MM.1S (cell line): ENCODE measurements around the gene COA5.

Source experiments
- DNase-seq: peaks from one replicate; pipeline ENCODE4 v3.0.0-alpha.2; 2015
- H2AFZ ChIP-seq: fragments of 300-600 bp; sonication (generic); 2 replicates; pipeline ENCODE4 v1.6.0; 2016; ENCODE audit warnings: antibody characterized with exemption, low read length
- H3F3A ChIP-seq: fragments of 300-600 bp; sonication (generic); 2 replicates; pipeline ENCODE4 v1.6.1; 2016; ENCODE audit warnings: mild to moderate bottlenecking, antibody characterized with exemption, low read length, moderate library complexity, mixed read lengths; ENCODE audit not compliant: insufficient read depth
- H3K27ac ChIP-seq: fragments of 300-600 bp; sonication (generic); 2 replicates; pipeline ENCODE4 v1.5.1; 2016; ENCODE audit warnings: mild to moderate bottlenecking, low read length
- H3K27me3 ChIP-seq: fragments of 300-600 bp; sonication (generic); replicated peaks from 2 replicates; pipeline ENCODE4 v1.6.0; 2016; ENCODE audit warnings: low read length; ENCODE audit not compliant: insufficient read depth
- H3K36me3 ChIP-seq: fragments of 300-600 bp; sonication (generic); replicated peaks from 2 replicates; pipeline ENCODE4 v1.6.1; 2016; ENCODE audit warnings: mild to moderate bottlenecking, low read length, mixed read lengths; ENCODE audit not compliant: insufficient read depth
- H3K4me1 ChIP-seq: fragments of 300-600 bp; sonication (generic); 2 replicates; pipeline ENCODE4 v1.6.1; 2016; ENCODE audit warnings: low read length, mixed read lengths
- H3K4me2 ChIP-seq: fragments of 300-600 bp; sonication (generic); 2 replicates; pipeline ENCODE4 v1.6.0; 2016; ENCODE audit warnings: low read depth, low read length
- H3K4me3 ChIP-seq: fragments of 300-600 bp; sonication (generic); 2 replicates; pipeline ENCODE4 v1.5.1; 2016; ENCODE audit warnings: low read length, mixed read lengths
- H3K79me2 ChIP-seq: fragments of 300-600 bp; sonication (generic); 2 replicates; pipeline ENCODE4 v1.6.1; 2016; ENCODE audit warnings: mixed run types, low read length, mixed read lengths
- H3K9ac ChIP-seq: fragments of 300-600 bp; sonication (generic); 2 replicates; pipeline ENCODE4 v1.6.1; 2016; ENCODE audit warnings: low read length, mixed read lengths
- H3K9me2 ChIP-seq: fragments of 300-600 bp; sonication (generic); replicated peaks from 2 replicates; pipeline ENCODE4 v1.6.1; 2016; ENCODE audit warnings: mild to moderate bottlenecking, low read length, mixed read lengths; ENCODE audit not compliant: insufficient read depth
- H3K9me3 ChIP-seq: fragments of 300-600 bp; sonication (generic); replicated peaks from 2 replicates; pipeline ENCODE4 v1.6.1; 2016; ENCODE audit warnings: mild to moderate bottlenecking, low read length, mixed read lengths; ENCODE audit not compliant: insufficient read depth
- H4K20me1 ChIP-seq: fragments of 300-600 bp; sonication (generic); 2 replicates; pipeline ENCODE4 v1.6.1; 2016; ENCODE audit warnings: mild to moderate bottlenecking, low read length, moderate library complexity, mixed read lengths; ENCODE audit not compliant: insufficient read depth
- EZH2 ChIP-seq: fragments of 300-600 bp; sonication (generic); optimal IDR thresholded peaks from 2 replicates; pipeline ENCODE3; 2017; ENCODE audit warnings: low read depth, mild to moderate bottlenecking, antibody characterized with exemption, low read length, mixed read lengths
- EZH2phosphoT487 ChIP-seq: fragments of 300-600 bp; sonication (generic); IDR thresholded peaks from 2 replicates; pipeline ENCODE4 v1.6.1; 2018; ENCODE audit warnings: antibody characterized with exemption, low read length
- TF ChIP-seq, protein P1 (sequence below): fragments of 300-600 bp; sonication (generic); IDR thresholded peaks from 2 replicates; pipeline ENCODE4 v1.5.1; 2016; ENCODE audit warnings: antibody characterized with exemption, low read length, mixed read lengths

COA5 gene

DNA sequence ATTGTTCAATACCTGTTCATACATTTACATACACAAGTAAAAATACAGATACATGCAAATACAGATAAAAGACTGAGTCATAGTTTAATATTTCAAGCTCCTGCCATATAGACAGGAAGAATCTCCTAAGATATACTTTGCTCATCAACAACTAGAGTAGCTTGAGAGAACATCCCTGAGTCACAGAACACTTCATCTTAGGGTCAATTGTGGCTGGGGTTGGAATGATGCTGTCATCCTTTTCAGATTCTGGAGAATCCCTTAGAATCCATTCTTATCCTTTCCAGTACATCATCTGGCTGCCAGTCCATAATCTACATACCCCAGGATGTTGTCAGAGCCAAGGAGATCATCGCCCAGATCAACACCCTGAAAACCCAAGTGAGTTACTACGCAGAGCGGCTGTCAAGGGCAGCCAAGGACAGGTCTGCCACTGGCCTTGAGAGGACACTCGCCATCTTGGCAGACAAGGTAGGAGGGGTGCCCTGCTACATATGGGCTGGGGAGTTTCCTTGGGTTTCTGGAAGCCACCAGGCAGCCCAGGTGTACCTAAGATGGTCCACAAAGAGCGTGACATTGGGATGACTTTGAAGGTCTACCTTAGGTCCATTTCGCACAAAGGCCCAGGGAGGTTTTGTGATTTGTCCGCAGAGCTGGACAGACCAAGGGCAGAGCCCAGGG lies 55.7 kb downstream of the COA5 start:
- H3K36me3 ChIP-seq: peaks cover 9% of the 10 kb centered on the region
- H3K9me3 ChIP-seq: no peaks in the 10 kb centered on the region
- no peak overlapping the region for H3K4me2 ChIP-seq
- no peak overlapping the region for H3K9ac ChIP-seq
- H3K79me2 ChIP-seq: peaks cover 91% of the 10 kb centered on the region
- H3K27me3 ChIP-seq: no peaks in the 10 kb centered on the region
- H2AFZ ChIP-seq: no peak overlapping the region
- H3K4me3 ChIP-seq: no peak overlapping the region
- peaks cover 42% of the 10 kb centered on the region for H3K4me1 ChIP-seq
- peak overlapping the region; percentile 30; the same call in 1 of the 2 replicates for H3K27ac ChIP-seq
- H4K20me1 ChIP-seq: no peaks in the 10 kb centered on the region
- TF ChIP-seq EZH2 (no peak), EZH2phosphoT487 (no peak)
- TF ChIP-seq, protein P1, sequence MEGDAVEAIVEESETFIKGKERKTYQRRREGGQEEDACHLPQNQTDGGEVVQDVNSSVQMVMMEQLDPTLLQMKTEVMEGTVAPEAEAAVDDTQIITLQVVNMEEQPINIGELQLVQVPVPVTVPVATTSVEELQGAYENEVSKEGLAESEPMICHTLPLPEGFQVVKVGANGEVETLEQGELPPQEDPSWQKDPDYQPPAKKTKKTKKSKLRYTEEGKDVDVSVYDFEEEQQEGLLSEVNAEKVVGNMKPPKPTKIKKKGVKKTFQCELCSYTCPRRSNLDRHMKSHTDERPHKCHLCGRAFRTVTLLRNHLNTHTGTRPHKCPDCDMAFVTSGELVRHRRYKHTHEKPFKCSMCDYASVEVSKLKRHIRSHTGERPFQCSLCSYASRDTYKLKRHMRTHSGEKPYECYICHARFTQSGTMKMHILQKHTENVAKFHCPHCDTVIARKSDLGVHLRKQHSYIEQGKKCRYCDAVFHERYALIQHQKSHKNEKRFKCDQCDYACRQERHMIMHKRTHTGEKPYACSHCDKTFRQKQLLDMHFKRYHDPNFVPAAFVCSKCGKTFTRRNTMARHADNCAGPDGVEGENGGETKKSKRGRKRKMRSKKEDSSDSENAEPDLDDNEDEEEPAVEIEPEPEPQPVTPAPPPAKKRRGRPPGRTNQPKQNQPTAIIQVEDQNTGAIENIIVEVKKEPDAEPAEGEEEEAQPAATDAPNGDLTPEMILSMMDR: no peak
- no peak for DNase-seq
- no peaks in the 10 kb centered on the region for H3K9me2 ChIP-seq
- H3F3A ChIP-seq: no peaks in the 10 kb centered on the region

DNA sequence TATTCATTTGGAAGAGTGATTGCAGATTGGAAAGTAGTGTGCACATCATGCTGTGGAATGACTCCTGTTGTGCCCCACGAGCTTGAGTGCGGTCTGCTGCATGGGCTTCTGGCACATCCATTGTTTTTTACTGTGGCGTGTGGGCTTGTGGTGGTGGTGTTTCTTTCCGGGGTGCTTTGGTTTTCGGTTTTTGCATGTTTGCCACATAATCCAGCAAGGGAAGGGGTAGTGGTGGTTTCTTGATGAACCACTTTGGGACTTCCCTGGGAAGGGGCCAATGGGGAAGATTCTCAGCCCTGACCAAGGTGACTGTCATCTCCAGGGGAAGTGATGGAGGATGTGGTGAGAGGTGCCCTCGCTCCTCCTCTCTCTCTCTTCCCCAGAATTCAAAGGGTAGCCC lies 57.0 kb downstream of the COA5 start:
- Histone ChIP-seq H3K4me2 (no peak overlapping the region), H3K4me1 (peaks cover 51% of the 10 kb centered on the region), H3K27me3 (no peaks in the 10 kb centered on the region), H3F3A (no peaks in the 10 kb centered on the region), H3K4me3 (no peak overlapping the region), H4K20me1 (no peaks in the 10 kb centered on the region), H3K9ac (no peak overlapping the region), H3K9me2 (no peaks in the 10 kb centered on the region), H2AFZ (no peak overlapping the region), H3K27ac (no peak overlapping the region), H3K9me3 (no peaks in the 10 kb centered on the region), H3K36me3 (peaks cover 13% of the 10 kb centered on the region), H3K79me2 (peaks cover 93% of the 10 kb centered on the region)
- TF ChIP-seq, protein P1: no peak
- no peak for TF ChIP-seq EZH2phosphoT487
- TF ChIP-seq EZH2: no peak
- no peak for DNase-seq

DNA sequence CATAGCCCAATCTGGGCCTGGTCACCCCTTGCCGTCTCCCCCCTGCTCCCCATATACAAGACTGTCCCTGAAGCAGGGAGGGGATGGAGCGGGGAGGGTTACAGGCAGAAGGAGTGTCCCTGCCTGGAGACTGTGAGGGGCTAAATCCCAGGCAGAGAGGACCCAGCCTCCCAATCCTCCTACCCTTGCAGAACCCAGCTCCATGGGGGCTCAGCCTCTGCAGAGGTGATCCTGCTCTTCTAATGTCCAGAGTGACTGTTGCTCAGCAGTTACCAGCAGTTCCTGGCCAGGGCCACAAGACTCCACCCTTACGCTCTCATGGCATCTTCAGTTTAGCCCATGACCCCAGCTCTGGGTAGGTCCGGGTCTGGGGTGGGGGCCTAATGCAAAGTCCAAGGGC lies 58.1 kb downstream of the COA5 start:
- peaks cover 95% of the 10 kb centered on the region for H3K79me2 ChIP-seq
- H3K9me3 ChIP-seq: no peaks in the 10 kb centered on the region
- H2AFZ ChIP-seq: no peak overlapping the region
- peaks cover 50% of the 10 kb centered on the region for H3K4me1 ChIP-seq
- H3K27me3 ChIP-seq: no peaks in the 10 kb centered on the region
- no peak overlapping the region for H3K27ac ChIP-seq
- no peak overlapping the region for H3K4me3 ChIP-seq
- H3K36me3 ChIP-seq: peaks cover 25% of the 10 kb centered on the region
- TF ChIP-seq EZH2 (no peak), EZH2phosphoT487 (no peak)
- TF ChIP-seq, protein P1: no peak
- no peaks in the 10 kb centered on the region for H3F3A ChIP-seq
- H3K9me2 ChIP-seq: no peaks in the 10 kb centered on the region
- H4K20me1 ChIP-seq: no peaks in the 10 kb centered on the region
- DNase-seq: no peak
- no peak overlapping the region for H3K9ac ChIP-seq
- no peak overlapping the region for H3K4me2 ChIP-seq
